SIG-M5 treated with dmso at 0.1 percent for 504 hours (cell line): Measurements from ENCODE around the gene RNASET2.
"Not testable (repeated sequence)": the region's sequence is repeated elsewhere in the genome, so short reads cannot be mapped to it uniquely, and the experiment has no call there.

Experiments
- DNase-seq: peaks from one replicate; lab custom pipeline; 2025; ENCODE audit not compliant: unreplicated experiment; lab: John Stamatoyannopoulos, UW

RNASET2 gene

GRCh38 chr6:166905013-166905412 lies 51.3 kb downstream of the RNASET2 start:
- DNase-seq: no peak

- DNase-seq: no peak
Observed at GRCh38 chr6:166904101-166904746, 52.1 kb downstream of the RNASET2 start.

- DNase-seq: no peak
Observed at GRCh38 chr6:166903500-166903899, 52.9 kb downstream of the RNASET2 start.

GRCh38 chr6:166903027-166903426 lies 53.3 kb downstream of the RNASET2 start:
- DNase-seq: no peak

- no peak for DNase-seq
Observed at GRCh38 chr6:166902211-166902755, 54.1 kb downstream of the RNASET2 start.

GRCh38 chr6:166901626-166902025 lies 54.7 kb downstream of the RNASET2 start:
- no peak for DNase-seq

GRCh38 chr6:166900956-166901607 lies 55.3 kb downstream of the RNASET2 start:
- DNase-seq: no peak

DNA sequence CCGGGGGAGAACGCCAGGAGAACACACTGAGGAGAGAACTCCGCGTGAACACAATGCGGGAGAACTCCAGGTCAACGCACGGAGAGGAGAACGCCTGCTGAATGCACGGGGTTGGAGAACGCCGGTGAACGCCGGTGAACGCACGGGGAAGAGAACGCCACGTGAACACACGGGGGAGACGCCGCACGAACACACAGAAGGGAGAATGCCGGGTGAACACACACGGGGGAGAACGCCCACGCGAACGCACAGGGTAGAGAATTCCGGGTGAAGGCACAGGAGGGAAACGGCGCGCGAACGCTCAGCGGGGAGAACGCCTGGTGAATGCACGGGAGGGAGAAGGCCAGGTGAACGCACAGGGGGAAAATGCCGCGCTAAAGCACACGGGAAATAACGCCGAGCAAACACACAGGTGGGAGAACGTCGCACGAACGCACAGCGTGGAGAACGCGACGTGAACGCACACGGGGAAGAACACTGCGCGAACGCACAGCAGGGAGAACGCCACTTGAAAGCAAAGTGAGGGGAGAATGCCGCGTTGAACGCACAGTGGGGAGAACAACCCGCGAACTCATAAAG lies 56.1 kb downstream of the RNASET2 start:
- no peak for DNase-seq

DNA sequence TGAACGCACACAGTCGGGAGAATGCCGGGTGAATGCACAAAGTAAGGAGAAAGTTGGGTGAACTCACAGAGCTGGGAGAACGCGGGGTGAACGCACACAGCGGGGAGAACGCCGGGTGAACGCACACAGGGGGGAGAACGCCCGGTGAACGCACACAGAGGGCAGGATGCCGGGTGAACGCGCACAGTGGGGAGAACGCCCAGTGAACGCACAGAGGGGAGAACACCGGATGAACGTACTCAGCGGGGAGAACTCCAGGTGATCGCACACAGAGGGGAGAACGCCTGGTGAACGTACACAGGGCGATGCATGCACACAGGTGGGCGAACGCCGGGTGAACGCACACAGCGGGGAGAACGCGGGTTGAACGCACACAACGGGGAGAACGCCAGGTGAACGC lies 57.4 kb downstream of the RNASET2 start:
- DNase-seq: no peak

GRCh38 chr6:166894614-166895013 lies 61.7 kb downstream of the RNASET2 start:
- not testable (repeated sequence) for DNase-seq

- DNase-seq: not testable (repeated sequence)
Observed at GRCh38 chr6:166892472-166892871, 63.9 kb downstream of the RNASET2 start.

GRCh38 chr6:166886773-166887172 lies 69.6 kb downstream of the RNASET2 start:
- not testable (repeated sequence) for DNase-seq

DNA sequence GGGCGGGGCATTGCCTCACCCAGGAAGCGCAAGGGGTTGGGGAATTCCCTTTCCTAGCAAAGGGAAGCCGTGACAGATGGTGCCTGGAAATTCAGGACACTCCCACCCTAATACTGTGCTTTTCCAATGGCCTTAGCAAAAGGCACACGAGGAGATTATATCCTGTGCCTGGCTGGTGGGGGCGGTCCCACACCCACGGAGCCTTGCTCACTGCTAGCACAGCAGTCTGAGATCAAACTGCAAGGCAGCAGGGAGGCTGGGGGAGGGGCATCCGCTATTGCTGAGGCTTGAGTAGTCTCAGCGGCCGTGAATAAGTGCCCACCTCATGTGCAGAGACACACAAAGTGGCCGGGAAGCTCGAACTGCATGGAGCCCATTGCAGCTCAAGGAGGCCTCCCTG lies 71.4 kb downstream of the RNASET2 start:
- not testable (repeated sequence) for DNase-seq

DNA sequence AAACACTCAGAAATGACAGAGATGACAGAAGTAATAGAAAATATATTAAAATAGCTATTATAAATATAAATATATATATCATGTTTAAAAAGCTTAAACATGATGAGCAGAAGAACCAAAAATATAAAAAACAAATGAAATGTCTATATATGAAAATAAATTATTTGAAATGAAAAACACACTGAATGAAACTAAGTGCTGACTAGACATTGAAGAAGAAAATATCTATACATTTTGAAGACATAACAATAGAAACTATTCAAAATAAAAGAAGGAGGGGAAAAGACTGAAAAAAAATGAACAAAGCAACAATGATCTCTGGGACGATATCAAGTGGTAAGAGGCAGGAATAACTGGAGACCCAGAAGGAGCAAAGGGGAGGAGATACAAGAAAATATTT lies 76.8 kb downstream of the RNASET2 start:
- no peak for DNase-seq
